Activated CD4-positive, CD25-positive, alpha-beta regulatory T cell (primary cell): ENCODE measurements around the gene PHF12.
"Not testable (repeated sequence)": the region's sequence is repeated elsewhere in the genome, so short reads cannot be mapped to it uniquely, and the experiment has no call there.

Experiments
- DNase-seq, 4 experiments: peaks; one replicate each; lab custom pipeline; 2025; lab: John Stamatoyannopoulos, UW

The PHF12 gene

DNA sequence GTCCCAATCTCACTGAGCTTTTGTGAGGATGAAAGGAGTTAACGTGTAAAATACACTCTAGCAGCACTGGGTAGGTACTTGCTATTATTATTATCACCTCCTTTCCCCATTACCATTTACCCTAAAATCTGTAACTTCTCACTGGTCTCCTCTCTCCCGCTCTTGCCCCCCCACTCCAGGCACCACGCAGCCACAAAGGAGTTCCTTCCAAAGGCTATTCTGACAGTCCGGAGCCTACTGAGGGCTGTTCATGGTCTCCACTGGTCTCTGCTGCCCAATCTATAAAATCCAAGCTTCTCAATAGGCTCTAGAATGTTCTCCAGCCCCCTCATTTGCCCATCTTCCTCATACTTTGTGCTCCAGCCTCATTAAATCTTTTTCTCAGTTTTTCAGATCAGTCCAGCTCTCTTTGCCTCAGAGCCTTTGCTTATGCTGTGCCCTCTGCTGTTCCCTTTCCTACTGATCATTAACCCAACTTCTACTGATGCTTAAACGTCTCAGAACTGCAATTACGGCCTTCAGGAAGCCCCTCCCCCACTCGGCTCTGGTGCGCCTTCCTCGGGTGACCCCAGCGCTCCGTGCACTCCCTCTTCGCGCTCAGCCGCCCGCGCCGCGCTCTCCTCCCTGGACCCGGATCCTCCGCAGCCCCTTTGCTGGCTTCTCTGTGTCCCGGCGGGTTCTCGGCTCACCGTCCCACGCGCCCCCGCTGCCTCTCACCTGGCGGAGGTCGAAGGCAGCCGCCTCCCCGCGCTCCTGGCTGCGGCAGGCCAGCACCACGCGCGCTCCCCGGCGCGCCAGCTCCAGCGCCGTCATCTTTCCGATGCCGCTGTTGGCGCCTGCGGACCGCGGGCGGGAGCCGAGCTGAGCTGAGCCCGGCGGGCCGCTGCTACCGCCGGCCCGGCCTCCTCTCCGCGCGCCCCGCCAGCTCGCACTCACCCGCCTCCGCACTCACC lies 49.2 kb downstream of the PHF12 start:
- DNase-seq: peak in 3 of 4 experiments; percentile 32 to 46 (median 41)

DNA sequence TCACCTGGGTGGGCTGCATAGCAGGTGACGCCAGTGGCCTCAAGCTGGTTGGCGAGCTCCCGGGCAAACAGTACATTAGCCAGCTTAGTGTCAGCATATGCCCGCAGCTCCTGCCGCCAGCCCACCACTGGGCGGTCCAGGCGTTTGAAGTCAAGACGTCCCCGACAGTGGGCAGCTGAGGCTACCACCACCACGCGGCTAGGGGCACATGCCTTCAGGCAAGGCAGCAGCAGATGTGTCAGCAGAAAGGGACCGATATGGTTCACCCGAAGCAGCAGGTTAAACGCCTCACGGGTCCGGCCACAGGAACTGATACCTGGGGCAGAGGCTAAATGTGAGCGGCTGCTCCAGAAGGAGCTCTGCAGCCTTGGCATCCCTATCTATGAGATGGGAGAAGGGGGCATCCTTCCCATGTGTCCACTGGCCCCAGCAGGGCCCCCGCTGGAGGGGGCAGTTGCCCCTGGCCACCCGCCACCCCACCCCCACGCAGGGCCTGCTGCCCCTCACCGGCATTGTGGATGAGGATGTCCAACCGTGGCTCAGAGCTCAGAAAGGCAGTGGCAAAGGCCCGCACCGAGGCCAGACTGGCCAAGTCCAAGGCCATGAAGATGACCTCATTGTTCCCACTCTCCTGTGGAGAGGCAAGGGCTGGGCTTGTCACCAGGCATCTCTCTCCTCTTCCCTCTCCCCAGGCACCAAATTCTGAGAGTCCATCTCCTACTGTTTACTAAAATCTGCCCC lies 50.2 kb downstream of the PHF12 start:
- DNase-seq: no peak

DNA sequence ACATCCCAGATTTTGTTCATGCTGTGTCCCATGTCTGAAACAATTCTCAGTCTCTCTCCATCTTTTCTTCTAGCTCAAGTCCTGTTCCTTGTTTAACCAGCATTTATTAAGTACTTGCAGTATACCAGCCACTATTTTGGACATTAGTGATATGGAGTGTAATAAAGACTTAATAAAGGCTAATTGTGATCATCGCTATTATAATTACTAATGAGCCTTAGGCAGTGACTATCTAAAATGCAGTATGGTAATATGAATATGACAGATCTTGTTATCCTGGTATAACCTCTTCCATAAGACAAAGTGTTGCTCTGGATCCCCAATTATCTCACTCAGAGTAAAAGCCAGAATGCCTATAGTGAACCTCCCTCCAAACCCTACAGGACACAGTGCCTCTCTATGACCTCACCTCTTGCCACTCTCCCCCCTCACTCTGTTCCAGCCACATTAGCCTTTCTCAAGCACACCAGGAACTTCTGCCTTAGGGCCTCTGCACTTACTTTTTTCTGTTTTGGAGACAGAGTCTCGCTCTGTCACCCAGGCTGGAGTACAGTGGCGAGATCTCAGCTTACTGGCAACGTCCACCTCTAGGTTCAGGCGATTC lies 52.0 kb downstream of the PHF12 start:
- DNase-seq: no peak

DNA sequence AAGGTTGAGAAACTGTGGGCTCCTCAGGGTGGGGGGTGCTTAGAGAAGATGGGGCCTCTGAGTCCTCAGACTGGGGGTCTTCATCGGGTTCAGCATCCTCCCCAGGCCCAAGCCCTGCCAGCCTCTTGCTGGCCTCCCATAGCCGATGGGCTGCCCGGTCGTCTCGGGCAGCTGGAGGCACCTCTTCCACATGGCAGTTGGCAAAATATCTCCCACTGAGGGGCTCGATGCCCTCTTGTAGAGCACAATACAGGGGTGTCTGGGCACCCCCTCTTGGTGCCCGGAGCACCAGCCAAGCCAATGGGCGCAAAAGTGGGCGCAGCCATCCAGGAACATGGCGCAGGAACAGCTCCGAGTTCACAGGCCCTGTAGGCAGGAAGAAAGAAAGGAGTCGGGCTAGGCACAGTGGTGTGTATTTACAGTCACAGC lies 52.8 kb downstream of the PHF12 start:
- DNase-seq: no peak

DNA sequence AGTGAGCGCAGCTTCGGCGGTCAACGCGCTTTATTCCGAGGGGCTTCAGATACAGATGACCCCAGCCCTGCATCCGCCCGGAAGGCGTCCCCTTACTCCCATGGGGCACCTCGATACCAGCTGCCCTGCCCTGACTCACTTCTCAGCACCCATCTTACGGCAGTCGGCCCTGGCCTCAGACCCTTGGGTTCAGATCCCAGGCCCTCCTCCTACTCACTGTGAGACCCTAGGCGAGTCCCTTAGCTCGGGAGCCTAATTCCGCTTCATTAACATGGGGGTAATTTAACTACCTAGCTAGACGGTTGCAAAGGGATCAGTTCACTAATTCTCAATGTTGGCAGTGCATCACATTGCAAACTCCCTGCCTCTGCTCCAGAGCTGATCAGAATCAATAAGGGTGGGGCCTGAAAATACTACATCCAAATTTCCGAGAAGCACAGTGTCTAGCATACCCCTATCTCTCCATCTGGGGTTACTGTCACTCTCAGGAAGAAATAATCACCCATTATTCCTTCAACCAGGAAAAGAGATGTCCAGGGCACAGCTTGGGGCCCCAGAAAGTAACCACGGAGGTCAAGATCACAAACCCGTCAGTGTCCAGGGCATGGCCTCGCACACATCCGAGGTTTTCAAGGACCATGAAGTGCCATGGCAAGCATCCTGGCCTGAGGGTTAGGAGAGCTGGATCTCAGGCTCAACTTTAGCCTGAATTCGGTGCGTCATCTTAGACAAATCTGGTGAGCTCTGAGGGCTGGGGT lies 53.4 kb downstream of the PHF12 start:
- DNase-seq: no peak

DNA sequence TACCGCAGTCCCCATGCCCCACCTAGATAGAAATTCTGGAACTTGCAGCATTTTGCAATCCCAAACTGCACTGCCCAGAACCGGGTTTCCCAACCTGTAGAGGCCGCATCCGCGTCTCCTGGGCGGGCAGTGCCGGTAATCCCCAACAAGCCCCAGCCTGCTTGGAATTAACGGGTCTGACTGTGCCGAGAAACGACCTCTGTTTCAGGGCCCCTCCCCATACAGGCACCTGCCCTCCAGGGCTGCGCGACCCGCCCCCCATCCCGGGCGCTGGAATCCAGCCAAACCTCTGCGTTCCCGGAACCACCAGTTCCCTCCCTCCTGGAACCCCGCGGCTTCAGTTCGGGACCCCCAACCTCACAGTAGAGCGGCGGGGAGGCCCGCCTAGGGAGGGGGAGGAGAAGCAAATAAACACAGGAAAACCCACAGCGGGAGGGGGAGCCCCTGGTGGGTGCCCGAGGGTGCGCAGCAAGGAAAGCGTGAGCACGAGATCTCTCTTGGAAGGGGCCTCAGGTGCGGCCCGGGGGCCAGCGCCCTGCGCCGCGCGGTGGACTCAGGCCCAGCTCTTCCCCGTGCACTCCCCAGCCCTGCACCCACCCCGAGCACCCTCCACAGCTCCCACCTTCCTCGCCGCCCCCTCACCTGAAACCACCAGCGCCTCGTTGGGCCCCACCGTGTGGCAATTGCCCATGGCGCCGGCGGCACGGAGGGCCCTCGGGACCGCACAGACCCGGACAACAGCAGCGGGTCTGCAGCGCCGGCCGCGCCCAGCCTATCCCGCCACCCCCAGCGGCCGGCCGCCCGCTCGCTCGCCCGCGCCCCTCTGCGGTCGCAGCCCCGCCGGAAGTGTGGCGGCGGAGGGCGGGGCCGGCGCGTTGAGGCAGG lies 54.2 kb downstream of the PHF12 start, which contains the start of gene FLOT2:
Gene FLOT2, minus strand, starts transcription at position 850 of the 885 bp plus-strand sequence. Its CDS starts 159 bp downstream, at position 691.
- DNase-seq: peak; percentile 38 to 62 (median 46)

DNA sequence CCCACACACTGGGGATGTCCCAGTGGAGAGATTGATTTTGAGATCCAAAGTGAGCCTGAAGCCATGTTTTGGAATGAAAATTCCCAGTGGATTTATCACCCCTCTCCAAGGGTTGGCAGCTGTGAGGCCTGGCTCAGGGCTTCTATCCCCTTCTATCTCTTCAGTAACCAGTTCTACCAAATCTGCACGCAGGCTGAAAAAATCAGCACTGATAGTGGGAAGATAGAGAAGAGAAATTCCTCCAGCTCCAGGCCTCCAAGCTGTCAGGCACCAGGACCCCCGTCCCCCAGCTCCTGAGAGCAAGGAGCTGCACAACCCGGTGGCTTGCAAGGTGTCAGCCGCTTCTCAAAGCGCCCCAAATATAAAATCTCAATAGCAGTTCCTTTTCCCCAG lies 54.8 kb downstream of the PHF12 start:
- no peak for DNase-seq

DNA sequence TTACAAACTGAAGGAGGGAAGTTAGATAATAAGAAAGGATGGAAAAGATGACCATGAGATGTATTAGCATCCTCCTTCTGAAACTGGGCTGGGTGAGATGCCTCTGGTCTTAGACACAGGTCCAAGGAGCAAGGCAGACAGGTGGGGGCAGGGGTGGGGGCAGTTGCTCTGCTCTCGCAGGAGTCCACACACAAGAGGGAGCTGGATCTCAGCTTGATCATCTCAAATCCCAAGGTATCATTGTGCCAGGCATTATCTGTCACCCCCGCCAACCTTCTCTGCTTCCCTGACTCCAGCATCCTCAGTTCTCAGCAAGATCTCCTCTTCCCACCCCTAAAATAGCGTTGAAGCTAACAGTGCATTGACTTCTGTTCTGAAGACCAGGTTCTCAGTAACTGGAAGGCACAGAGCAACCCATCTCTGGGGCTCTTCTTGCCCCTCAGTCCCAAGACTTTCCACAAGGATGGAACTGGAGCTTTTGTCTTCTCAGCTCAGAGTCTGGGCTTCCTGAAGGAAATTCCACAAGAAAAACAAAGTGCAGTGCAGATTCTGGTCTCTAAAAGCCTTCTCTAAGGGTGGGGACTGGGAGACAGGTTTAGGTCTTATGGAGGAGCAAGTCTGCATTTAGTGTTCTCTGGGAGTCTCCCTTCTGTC lies 55.4 kb downstream of the PHF12 start:
- DNase-seq: no peak

DNA sequence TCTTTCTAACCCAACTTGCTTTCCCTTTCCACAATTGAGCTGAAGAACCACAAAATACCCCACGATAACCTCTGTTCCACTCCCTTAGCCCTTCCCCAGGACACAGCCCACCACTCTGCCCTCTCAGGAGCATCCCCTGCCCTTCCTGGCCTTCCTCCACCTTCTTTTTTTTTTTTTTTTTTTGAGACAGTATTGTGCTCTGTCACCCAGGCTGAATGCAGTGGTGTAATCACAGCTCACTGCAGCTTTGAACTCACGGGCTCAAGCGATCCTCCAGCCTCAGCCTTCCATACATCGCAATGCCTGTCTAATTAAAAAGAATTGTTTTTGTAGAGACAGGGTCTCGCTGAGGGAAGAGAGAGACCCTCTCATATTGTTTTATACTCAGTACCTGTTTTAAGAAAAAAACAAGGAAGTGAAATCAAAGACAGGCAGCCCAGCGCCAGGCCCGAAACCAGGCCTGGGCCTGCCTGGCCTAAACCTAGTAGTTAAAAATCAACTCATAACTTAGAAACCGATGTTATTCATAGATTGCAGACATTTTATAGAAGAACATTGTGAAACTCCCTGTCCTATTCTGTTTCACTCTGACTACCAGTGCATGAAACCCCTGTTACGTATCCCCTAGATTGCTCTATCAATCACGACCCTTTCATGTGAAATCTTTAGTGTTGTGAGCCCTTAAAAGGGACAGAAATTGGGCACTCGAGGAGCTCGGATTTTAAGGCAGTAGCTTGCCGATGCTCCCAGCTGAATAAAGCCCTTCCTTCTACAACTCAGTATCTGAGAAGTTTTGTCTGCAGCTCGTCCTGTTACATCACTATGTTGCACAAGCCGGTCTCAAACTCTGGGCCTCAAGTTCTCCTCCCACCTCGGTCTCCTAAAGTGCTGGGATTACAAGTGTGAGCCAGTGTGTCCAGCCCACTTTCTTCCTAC lies 57.8 kb downstream of the PHF12 start:
- not testable (repeated sequence) for DNase-seq

DNA sequence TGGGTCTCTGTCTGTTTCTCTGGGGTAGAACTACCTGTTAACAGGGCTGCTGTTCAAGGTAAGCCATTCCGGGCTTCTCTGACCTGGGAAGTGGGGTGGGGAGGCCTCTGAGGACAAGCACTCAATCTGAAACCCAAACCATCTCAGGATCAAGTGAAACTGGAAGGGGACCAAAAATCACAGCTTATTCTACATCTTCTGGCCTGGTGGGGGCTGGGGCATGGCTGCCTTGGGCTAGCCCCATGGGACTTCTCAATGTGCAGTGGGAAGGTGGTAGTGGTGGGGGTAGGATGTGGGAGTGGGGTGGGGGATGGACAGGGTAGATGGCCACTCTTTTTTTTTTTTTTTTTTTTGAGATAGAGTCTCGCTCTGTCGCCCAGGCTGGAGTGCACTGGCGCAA lies 59.3 kb downstream of the PHF12 start:
- no peak for DNase-seq

DNA sequence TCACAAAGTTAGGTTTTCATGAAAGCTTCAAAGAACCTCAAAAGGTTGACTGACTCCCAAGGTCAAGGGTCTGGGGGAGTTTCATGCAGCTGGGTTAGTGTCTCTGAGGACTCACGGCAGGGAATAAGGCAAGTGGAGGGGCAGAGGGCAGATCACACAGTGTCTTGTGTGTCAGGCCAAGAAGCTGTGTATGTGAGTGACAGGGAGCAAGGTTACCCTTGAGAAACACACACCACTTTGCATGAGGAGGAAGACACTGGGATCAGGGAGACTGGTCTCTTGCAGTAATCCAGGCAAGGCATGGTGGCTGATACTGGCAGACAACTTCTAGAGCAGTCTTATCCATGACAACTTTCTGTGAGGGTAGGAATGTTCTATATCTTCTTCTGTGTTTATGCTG lies 60.1 kb downstream of the PHF12 start:
- DNase-seq: no peak

DNA sequence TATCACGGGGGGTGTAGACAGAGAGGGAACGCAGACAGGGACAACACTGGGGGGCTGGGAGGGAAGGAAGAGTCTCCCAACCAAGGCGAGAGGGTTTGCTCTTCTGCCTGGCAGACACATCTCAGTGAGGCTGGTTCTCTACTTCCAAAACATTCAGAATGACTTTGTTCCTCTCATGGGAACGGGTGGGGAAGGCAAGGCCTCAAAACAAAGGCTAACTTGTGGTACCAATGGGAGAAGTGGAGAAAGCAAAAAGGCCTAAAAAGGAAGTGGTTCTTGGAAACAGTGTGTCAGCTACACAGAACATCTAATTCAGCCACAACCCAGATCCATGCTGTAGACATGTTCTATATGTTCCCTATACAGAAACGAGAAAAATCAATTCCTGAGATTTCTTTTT lies 61.3 kb downstream of the PHF12 start:
- no peak for DNase-seq

DNA sequence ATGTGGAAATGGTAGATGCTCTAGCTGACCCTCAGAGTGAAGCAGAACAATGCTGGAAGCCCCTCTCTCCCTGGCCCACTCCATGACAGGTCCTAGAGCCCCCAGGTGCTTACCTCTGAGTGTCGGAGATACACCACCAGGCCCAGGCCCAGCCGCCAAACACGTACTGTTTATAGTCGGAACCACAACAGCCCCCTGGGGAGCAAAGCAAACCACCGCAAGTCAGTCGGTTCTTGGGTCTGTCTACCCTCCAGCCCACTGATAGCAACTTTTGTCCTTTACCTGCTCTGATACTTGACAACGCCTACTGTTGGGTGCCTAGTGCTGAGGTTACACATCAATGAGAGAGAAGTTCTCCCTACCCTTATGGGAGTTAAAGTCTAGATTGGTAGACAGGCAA lies 62.5 kb downstream of the PHF12 start:
- DNase-seq: no peak

DNA sequence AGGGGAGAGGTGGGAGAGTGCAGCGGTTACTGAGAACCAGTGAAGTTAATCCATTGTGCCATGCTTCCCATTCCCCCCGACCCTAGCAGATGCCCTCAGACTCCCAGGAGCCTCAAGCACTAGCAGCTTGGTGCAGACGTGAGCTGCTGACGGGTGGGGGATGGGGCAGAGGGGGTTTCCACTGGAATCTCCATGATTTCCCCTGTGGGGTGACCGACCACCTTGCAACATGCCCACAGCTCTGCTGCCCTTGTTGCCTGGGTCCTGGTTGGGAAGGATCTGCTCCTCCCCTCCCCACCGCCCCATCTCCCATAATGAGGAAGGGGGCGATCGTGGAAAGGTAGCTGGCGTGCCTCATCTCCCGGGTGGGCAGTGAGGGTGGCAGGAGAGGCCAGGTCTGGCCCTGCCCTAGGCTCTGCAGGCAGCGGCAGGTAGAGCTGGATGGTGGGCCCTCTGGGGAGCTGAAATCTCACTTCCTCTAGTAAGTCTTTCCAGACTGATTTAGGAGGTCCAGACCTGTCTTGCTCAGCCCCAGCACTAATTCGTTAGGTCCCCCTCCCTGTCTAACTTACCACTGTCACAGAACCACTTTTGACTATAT lies 63.3 kb downstream of the PHF12 start:
- DNase-seq: no peak

DNA sequence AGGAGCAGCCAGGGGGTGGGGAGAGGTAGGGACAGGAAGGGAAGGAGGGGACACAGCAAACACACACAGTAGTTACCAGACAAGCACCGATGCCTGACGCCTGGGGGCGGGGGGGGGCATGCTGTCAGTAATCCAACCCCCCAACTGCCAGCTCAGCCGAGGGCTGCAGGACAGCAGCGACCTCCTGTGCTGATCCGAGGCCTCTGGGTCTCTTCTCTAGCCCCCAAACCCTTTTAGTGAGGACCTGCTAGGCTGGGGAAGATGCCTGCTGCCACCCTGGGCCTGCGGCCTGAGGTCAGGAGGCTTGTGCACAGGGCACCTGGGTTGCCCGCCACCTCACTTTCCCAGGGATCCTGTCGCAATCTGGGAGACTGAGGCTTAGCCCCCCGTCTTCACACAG lies 65.4 kb downstream of the PHF12 start:
- DNase-seq: no peak

DNA sequence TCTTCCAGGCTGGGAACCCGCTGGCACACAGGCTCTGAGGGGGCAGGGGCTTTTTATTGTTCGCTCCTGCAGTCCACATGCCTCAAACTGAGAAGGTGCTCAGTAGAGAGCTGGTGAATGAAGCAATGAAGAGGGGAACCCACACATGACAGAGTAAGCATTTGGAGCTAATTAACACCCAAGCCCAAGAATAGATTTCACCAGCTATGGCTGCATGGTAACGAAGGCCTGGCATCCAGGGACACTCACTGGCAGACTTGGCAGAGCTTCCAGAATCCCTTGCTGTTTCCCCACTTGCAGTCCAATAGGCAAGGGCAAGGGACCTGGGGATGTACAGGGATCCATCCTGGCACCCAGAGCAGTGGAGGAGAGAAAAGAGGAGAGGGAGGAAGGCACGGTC lies 66.0 kb downstream of the PHF12 start:
- DNase-seq: no peak

DNA sequence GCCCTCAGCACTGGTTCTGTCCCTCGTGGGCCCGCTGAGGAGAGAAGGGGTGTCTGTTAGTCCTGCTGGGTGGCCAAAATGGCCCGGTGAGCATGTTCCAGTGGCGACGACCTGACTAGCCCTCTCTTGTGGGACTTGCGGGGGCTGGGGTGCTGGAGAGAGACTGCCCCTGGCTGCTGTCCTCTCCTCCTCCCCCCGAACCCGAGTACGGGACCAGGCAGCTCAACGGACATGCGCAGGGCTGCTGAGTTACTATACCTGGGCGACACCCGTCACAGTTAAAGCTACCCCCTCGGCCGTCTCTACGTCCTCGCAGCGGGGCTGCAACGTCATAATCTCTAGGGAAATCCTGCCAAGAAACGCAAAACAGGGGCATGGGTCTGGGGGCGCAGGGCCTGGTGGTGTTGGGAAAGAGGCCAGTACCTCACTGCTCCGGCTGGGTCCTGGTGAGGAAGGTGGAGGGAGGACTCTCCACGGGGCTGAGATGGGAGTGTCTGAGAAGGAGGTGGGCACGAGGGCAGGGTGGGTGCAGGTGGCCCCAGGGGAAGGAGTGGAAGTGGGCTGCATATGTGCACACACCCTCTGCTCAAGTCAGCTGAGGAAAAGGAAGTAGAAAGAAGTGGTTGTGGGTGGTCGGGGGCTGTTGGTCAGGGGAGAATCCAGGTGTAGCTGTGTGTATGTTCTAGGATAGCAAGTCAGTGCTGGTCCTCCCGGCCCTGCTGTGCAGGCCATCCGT lies 67.2 kb downstream of the PHF12 start:
- no peak for DNase-seq
